Heart left ventricle (tissue), 13 donors: ENCODE results near the gene SFMBT2.

Source experiments
- POLR2A ChIP-seq, 2 donors: fragments of 450-650 bp; IDR thresholded peaks; one replicate each; pipeline ENCODE4 v1.6.1; 2017; ENCODE audit warnings: antibody characterized with exemption in 2 of 2, mild to moderate bottlenecking in 2 of 2, moderate library complexity in 2 of 2
- TF ChIP-seq, protein P1 (sequence below), 12 donors: fragments of 200-600 bp; sonication (generic) in 4 of 12; IDR thresholded peaks; one replicate each; pipeline versions ENCODE4 v1.5.0 to v1.8.0; 2018 to 2022; ENCODE audit warnings: antibody characterized with exemption in 12 of 12, mild to moderate bottlenecking in 5 of 12
- donor health status: ischemic (EF 13 %, LVEDD 7.1; RV severe dilation, severe dysfunction).
- donor health status: DM: no; HTN: yes; CAD: no.
- donor health status: DM: no; HTN: no; CAD: no.
- donor health status: ischemic (EF 25% LVEDD 6.9; RV normal size, moderate dysfunction).
- donor health status: ischemic (EF 25% LVEDD 5.7; RV mildly dilated, moderate dysfunction).
- donor health status: ischemic (EF 35%, LVEDD 5.7; RV mildly dilated, moderate dysfunction).
- donor health status: nonischemic (EF 11% LVEDD 7.7; RV severe dilation, severe dysfunction).
- donor health status: DM: yes; HTN: yes; CAD: no.
- donor health status: PGD.
- donor health status: ischemic (EF 29% LVEDD 5.4; RV normal size, mild dysfunction).
- donor health status: nonischemic (EF 23%, LVEDD 6.1; RV moderate dilation, normal function).

DNA sequence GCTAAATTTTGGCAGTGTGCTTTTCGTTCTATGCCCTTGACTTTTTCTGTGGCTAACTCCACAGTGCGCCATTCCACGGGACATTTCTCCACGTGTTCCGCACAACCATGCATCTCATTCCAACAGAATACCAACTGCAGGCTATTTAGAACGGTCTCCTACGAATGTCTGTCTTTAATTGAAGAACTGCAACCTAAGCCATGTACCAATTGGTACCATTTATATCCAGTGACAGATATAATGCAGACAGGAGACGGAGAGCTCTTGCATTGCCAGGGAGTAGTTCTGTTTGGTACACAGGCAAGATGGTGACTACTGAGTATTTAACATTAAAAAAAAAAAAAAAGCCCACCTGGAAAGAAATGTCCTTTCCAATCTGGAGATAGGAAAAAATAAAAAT, 9.1 kb downstream of the SFMBT2 start:
- TF ChIP-seq, protein P1, sequence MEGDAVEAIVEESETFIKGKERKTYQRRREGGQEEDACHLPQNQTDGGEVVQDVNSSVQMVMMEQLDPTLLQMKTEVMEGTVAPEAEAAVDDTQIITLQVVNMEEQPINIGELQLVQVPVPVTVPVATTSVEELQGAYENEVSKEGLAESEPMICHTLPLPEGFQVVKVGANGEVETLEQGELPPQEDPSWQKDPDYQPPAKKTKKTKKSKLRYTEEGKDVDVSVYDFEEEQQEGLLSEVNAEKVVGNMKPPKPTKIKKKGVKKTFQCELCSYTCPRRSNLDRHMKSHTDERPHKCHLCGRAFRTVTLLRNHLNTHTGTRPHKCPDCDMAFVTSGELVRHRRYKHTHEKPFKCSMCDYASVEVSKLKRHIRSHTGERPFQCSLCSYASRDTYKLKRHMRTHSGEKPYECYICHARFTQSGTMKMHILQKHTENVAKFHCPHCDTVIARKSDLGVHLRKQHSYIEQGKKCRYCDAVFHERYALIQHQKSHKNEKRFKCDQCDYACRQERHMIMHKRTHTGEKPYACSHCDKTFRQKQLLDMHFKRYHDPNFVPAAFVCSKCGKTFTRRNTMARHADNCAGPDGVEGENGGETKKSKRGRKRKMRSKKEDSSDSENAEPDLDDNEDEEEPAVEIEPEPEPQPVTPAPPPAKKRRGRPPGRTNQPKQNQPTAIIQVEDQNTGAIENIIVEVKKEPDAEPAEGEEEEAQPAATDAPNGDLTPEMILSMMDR (IDR thresholded peaks at IDR 0.05): no peak
- no peak for TF ChIP-seq POLR2A (IDR thresholded peaks at IDR 0.05)
